Measurements from ENCODE around the gene INTS2. TPM values are rescaled to one million over a fixed set of nuclear protein-coding genes. Genes with fewer than 3 reads are reported as not detected.

The INTS2 gene
- total RNA-seq, 6 experiments from 2014 or later: 4.2 to 6.5 (median 4.9) TPM

DNA sequence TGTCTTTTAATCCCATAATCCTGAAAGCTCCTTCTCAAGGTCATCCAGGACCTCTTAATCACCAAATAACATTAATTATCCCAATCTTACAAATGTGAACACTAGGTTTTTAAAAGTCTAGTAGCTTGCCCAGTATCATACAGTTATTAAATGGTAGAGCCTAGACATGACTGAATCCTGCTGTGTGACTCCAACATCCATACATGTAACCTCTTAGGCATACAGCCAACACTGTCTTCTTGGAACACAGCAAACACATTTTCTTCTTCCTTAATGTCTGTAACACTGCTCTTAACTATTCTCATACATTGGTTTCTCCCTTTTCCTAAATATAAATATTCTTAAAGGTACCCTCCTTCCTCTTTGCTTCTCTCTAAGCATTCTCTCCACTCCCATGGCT, 78.1 kb downstream of the INTS2 start:
- no peaks in the 10 kb centered on the region for H3K9me3 ChIP-seq
- H3K4me3 ChIP-seq: no peak overlapping the region
- no peaks in the 10 kb centered on the region for H3K4me1 ChIP-seq
- H3K27ac ChIP-seq: no peak overlapping the region
- TF ChIP-seq POLR2A (IDR thresholded peaks at IDR 0.05): no peak
- TF ChIP-seq, protein P1, sequence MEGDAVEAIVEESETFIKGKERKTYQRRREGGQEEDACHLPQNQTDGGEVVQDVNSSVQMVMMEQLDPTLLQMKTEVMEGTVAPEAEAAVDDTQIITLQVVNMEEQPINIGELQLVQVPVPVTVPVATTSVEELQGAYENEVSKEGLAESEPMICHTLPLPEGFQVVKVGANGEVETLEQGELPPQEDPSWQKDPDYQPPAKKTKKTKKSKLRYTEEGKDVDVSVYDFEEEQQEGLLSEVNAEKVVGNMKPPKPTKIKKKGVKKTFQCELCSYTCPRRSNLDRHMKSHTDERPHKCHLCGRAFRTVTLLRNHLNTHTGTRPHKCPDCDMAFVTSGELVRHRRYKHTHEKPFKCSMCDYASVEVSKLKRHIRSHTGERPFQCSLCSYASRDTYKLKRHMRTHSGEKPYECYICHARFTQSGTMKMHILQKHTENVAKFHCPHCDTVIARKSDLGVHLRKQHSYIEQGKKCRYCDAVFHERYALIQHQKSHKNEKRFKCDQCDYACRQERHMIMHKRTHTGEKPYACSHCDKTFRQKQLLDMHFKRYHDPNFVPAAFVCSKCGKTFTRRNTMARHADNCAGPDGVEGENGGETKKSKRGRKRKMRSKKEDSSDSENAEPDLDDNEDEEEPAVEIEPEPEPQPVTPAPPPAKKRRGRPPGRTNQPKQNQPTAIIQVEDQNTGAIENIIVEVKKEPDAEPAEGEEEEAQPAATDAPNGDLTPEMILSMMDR (IDR thresholded peaks at IDR 0.05): no peak
- no peak for DNase-seq
- ATAC-seq: no peak
- H3K36me3 ChIP-seq: no peaks in the 10 kb centered on the region
- intact Hi-C loops (cut with DNase I): no loop called here
- H3K27me3 ChIP-seq: no peaks in the 10 kb centered on the region

DNA sequence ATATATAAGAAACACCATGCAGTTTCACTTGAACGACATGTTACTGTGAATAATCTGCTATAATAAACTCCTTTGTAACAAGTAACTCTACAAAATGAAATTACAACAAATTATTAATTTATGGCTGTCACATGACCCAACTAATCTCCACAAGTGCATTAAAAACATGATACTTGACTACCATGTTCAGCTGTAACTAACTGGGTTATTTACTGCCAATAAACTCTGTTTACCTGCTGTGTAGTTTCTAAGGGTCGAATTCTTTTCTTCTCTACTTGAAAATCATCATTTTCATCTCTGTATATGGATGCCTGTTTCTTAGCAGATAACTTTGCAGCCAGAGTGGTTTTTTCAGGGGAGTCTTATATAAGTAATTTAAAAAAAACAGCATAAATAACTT, 78.9 kb downstream of the INTS2 start:
- Histone ChIP-seq H3K4me3 (no peak overlapping the region), H3K9me3 (no peaks in the 10 kb centered on the region), H3K27ac (no peak overlapping the region), H3K36me3 (no peaks in the 10 kb centered on the region), H3K4me1 (no peaks in the 10 kb centered on the region), H3K27me3 (no peaks in the 10 kb centered on the region)
- ATAC-seq (no peak), DNase-seq (no peak)
- TF ChIP-seq POLR2A (IDR thresholded peaks at IDR 0.05): no peak
- TF ChIP-seq, protein P1 (IDR thresholded peaks at IDR 0.05): no peak
- intact Hi-C loops (cut with DNase I): no loop called here
- 100% methylated on average over 2 of the region's 2 CpGs for WGBS (ENCODE audit: insufficient coverage, low coverage, low lambda C conversion rate, missing lambda C conversion rate)

DNA sequence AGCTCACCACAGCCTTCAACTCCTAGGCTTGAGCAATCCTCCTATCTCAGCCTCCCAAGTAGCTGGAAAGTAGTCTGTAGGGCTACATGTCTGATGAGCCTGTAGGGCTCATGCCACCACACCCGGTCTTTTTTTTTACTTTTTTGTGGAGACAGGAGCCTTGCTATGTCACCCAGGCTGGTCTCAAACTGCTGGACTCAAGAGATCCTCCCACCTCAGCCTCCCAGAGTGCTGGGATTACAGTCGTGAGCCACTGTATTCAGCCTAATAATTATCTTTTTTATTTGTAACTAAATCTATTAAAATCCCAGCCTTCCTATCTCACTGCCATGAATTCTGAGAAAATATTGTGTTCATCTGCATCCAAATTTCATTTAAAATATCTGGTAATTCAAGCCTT, 79.5 kb downstream of the INTS2 start:
- Histone ChIP-seq H3K4me3 (no peak overlapping the region), H3K27ac (no peak overlapping the region), H3K27me3 (no peaks in the 10 kb centered on the region), H3K36me3 (no peaks in the 10 kb centered on the region), H3K4me1 (no peaks in the 10 kb centered on the region), H3K9me3 (no peaks in the 10 kb centered on the region)
- no peak for TF ChIP-seq POLR2A (IDR thresholded peaks at IDR 0.05)
- DNase-seq (no peak), ATAC-seq (no peak)
- intact Hi-C loops (cut with DNase I): no loop called here
- WGBS (ENCODE audit: insufficient coverage, low coverage, low lambda C conversion rate, missing lambda C conversion rate): 81% methylated on average over 2 of the region's 2 CpGs

DNA sequence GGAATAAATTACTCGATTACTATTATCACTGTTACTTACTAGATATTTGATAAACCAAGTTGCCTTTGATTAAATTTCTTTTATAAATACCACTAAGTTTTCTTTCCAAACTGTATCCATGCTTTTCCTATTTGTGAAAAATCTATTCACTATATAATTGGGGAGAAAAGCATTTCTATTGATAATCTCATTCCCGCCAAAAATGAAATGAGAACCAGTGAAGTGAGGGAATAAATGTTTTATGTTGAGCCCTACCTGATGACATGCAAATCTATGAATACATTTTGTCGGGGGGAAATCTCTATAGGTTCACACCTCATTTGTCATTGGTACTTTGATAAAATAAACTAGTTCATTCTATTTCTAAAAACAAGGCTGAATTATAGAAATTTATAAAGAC, 80.1 kb downstream of the INTS2 start:
- Histone ChIP-seq H3K9me3 (no peaks in the 10 kb centered on the region), H3K27me3 (no peaks in the 10 kb centered on the region), H3K4me1 (no peaks in the 10 kb centered on the region), H3K4me3 (no peak overlapping the region), H3K27ac (no peak overlapping the region), H3K36me3 (no peaks in the 10 kb centered on the region)
- no peak for DNase-seq
- no peak for TF ChIP-seq POLR2A (IDR thresholded peaks at IDR 0.05)
- TF ChIP-seq, protein P1 (IDR thresholded peaks at IDR 0.05): no peak
- WGBS (ENCODE audit: insufficient coverage, low coverage, low lambda C conversion rate, missing lambda C conversion rate): 94% methylated on average over 3 of the region's 3 CpGs
- ATAC-seq: no peak
- intact Hi-C loops (cut with DNase I): no loop called here

DNA sequence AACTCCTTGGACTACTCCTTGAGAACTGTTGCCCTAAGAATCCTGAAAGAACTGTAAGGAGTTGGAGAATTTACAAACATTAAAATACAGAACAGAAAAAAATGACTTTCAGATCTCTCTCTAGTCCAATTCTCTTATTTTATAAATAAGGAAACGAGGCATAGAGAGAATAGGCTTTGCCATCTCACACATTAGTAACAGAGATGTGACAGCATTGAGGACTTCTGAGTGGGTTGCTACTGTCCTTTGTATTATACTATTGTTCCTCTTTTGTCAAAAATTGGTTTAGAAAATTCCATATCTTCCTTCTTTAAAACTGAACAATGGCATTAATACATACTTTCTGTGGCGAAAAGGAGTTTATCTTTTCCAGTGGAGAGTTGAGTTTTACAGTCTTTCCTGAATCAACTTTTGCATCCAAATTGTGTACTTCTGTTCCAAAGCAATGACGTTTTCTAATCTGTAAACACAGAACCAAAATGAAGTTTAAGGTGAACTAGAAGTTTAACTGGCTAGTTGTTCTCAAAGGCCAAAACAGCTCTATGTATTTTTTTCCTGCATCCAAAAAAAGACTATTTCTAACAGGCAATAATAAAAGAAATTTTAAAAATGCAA, 80.9 kb downstream of the INTS2 start:
- Histone ChIP-seq H3K4me1 (no peaks in the 10 kb centered on the region), H3K27ac (no peak overlapping the region), H3K27me3 (no peaks in the 10 kb centered on the region), H3K9me3 (no peaks in the 10 kb centered on the region), H3K36me3 (no peaks in the 10 kb centered on the region), H3K4me3 (no peak overlapping the region)
- DNase-seq: no peak
- ATAC-seq: no peak
- TF ChIP-seq POLR2A (IDR thresholded peaks at IDR 0.05): no peak
- TF ChIP-seq, protein P1 (IDR thresholded peaks at IDR 0.05): no peak
- WGBS (ENCODE audit: insufficient coverage, low coverage, low lambda C conversion rate, missing lambda C conversion rate): 87% methylated on average over 3 of the region's 3 CpGs
- intact Hi-C loops (cut with DNase I): no loop called here

Data from right lobe of liver (tissue), 6 donors.